ENCODE data around the gene TAMALIN. TPM values are rescaled to one million over a fixed set of nuclear protein-coding genes. Genes with fewer than 3 reads are reported as not detected.

The TAMALIN gene
- total RNA-seq, 2 experiments from 2014 or later, result 495 to 525 TPM

- no peak overlapping the region for H3K27ac ChIP-seq (ENCODE audit: low read depth in 1 of 2, low read length in 2 of 2)
- H3K36me3 ChIP-seq (ENCODE audit: insufficient read depth, low read length), result peaks cover 10% of the 10 kb centered on the region
- H3K36me3 Mint-ChIP-seq (ENCODE audit: low read depth), result peaks cover 32% of the 10 kb centered on the region
- peaks cover 0 to 4% of the 10 kb centered on the region in 2 experiments for H3K9me3 ChIP-seq (ENCODE audit: control insufficient read depth in 1 of 2, insufficient read depth in 1 of 2, low read length in 2 of 2)
- H3K4me1 ChIP-seq (ENCODE audit: insufficient read depth, low read length), result peaks cover 30% of the 10 kb centered on the region
- DNase-seq, result peak in 4 of 14 experiments; percentile 8 to 76 (median 60)
- intact Hi-C loops (cut with DNase I, micrococcal nuclease), result loop anchor here (1.0 to 2.0 kb wide), 2 partner anchors 19 to 55 kb away; partner anchors contain the start of gene ACVR1B (in 1 of the 2)
- peaks cover 21% of the 10 kb centered on the region for H3K4me1 Mint-ChIP-seq (ENCODE audit: low read depth)
- no peaks in the 10 kb centered on the region for H3K9me3 Mint-ChIP-seq
- H3K4me3 Mint-ChIP-seq, result peak overlapping the region; percentile 96
- POLR2A ChIA-PET, result interaction anchor here (1.3 to 5.8 kb wide), 6 partner anchors 13 to 1000 kb away, joined by 3 to 73 read pairs (median 6); partner anchors contain the start of genes ATG101, EIF4B and NR4A1
- H3K27me3 Mint-ChIP-seq, result no peaks in the 10 kb centered on the region
- peak overlapping the region; percentile 31 for H3K4me3 ChIP-seq (ENCODE audit: low read length)
- no peaks in the 10 kb centered on the region for H3K27me3 ChIP-seq (ENCODE audit: control insufficient read depth in 1 of 2, insufficient read depth in 2 of 2, low read length in 2 of 2)
- ATAC-seq (ENCODE audit: poor library complexity), result no peak
- CTCF ChIA-PET, result interaction anchor here (1.8 to 10.8 kb wide), 3 partner anchors 13 to 26 kb away, joined by 9 to 184 read pairs (median 21); no protein-coding TSS in a partner anchor
- TF ChIP-seq, protein P1, sequence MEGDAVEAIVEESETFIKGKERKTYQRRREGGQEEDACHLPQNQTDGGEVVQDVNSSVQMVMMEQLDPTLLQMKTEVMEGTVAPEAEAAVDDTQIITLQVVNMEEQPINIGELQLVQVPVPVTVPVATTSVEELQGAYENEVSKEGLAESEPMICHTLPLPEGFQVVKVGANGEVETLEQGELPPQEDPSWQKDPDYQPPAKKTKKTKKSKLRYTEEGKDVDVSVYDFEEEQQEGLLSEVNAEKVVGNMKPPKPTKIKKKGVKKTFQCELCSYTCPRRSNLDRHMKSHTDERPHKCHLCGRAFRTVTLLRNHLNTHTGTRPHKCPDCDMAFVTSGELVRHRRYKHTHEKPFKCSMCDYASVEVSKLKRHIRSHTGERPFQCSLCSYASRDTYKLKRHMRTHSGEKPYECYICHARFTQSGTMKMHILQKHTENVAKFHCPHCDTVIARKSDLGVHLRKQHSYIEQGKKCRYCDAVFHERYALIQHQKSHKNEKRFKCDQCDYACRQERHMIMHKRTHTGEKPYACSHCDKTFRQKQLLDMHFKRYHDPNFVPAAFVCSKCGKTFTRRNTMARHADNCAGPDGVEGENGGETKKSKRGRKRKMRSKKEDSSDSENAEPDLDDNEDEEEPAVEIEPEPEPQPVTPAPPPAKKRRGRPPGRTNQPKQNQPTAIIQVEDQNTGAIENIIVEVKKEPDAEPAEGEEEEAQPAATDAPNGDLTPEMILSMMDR (IDR thresholded peaks at IDR 0.05), result no peak
- H3K27ac Mint-ChIP-seq, result peak overlapping the region; percentile 83
Observed at GRCh38 chr12:52005903-52006703, 643 bp upstream of the TAMALIN start.

DNA sequence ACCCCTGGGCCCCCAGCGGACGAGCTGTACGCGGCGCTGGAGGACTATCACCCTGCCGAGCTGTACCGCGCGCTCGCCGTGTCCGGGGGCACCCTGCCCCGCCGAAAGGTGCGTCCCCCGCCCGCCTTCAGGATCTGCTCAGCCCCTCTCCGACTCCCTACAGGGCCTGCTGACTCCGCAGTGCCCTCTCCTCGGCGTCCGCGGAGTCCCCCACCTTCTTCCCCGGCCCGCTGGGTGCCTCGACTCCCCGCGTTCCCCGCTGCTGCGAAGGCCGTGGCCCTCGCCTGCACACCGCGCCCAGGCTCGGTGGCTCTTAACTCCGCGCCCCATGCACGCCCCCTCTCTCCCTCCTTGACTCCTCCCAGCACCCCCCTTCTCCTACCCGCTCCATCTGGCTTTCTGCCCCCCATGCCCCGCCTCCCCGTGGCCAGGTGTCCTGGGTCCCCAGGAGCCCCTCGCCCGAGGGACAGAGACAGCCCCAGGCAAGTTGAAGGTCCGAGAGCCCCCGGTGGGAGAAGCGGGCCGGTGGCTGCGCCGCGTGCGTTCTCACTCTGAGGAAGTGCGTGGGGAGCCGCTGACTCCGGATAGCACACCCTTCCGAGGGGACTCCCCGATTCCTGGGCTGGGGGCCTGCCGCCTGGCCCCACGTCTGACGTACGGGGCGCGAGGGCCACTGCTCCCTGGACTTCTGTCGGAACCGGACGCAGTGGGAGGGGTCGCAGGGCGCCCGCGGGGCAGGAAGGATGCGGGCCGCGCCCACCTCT, 594 bp downstream of the TAMALIN start:
- ChIA-PET CTCF (interaction anchor here (1.8 to 10.8 kb wide), 3 partner anchors 14 to 24 kb away, joined by 9 to 184 read pairs (median 21); no protein-coding TSS in a partner anchor), POLR2A (interaction anchor here (1.0 to 5.8 kb wide), 7 partner anchors 14 to 999 kb away, joined by 3 to 73 read pairs (median 7); partner anchors contain the start of genes ATG101, EIF4B and NR4A1)
- Histone ChIP-seq H3K36me3 (ENCODE audit: insufficient read depth, low read length) (peaks cover 20% of the 10 kb centered on the region), H3K9me3 (ENCODE audit: control insufficient read depth in 1 of 2, insufficient read depth in 1 of 2, low read length in 2 of 2) (peaks cover 0 to 4% of the 10 kb centered on the region in 2 experiments), H3K27ac (ENCODE audit: low read depth in 1 of 2, low read length in 2 of 2) (peak overlapping the region; percentile 73 to 75), H3K4me1 (ENCODE audit: insufficient read depth, low read length) (peaks cover 30% of the 10 kb centered on the region), H3K27me3 (ENCODE audit: control insufficient read depth in 1 of 2, insufficient read depth in 2 of 2, low read length in 2 of 2) (no peaks in the 10 kb centered on the region), H3K4me3 (ENCODE audit: low read length) (peak overlapping the region; percentile 80)
- Mint-ChIP-seq H3K36me3 (ENCODE audit: low read depth) (peaks cover 44% of the 10 kb centered on the region), H3K4me3 (peak overlapping the region; percentile 97), H3K27me3 (no peaks in the 10 kb centered on the region), H3K9me3 (no peaks in the 10 kb centered on the region), H3K27ac (peak overlapping the region; percentile 90), H3K4me1 (ENCODE audit: low read depth) (peaks cover 21% of the 10 kb centered on the region)
- intact Hi-C loops (cut with DNase I, micrococcal nuclease), result loop anchor here in 1 of 2 experiments (1.0 to 2.0 kb wide), 2 partner anchors 17 to 44 kb away; partner anchors contain the start of gene NR4A1
- TF ChIP-seq, protein P1 (IDR thresholded peaks at IDR 0.05), result no peak
- peak; percentile 19 to 87 (median 56) for DNase-seq
- peak; percentile 59 for ATAC-seq (ENCODE audit: poor library complexity)

- H3K4me3 ChIP-seq (ENCODE audit: low read length), result peak overlapping the region; percentile 80
- peaks cover 30% of the 10 kb centered on the region for H3K4me1 ChIP-seq (ENCODE audit: insufficient read depth, low read length)
- H3K27ac ChIP-seq (ENCODE audit: low read depth in 1 of 2, low read length in 2 of 2), result peak overlapping the region; percentile 73 to 75
- TF ChIP-seq, protein P1 (IDR thresholded peaks at IDR 0.05), result no peak
- H3K4me3 Mint-ChIP-seq, result peak overlapping the region; percentile 97
- peaks cover 0 to 4% of the 10 kb centered on the region in 2 experiments for H3K9me3 ChIP-seq (ENCODE audit: control insufficient read depth in 1 of 2, insufficient read depth in 1 of 2, low read length in 2 of 2)
- no peaks in the 10 kb centered on the region for H3K27me3 Mint-ChIP-seq
- H3K27ac Mint-ChIP-seq, result peak overlapping the region; percentile 90
- ATAC-seq (ENCODE audit: poor library complexity), result no peak
- no peaks in the 10 kb centered on the region for H3K9me3 Mint-ChIP-seq
- intact Hi-C loops (cut with DNase I, micrococcal nuclease), result loop anchor here in 1 of 2 experiments (1.0 to 2.0 kb wide), 2 partner anchors 17 to 43 kb away; partner anchors contain the start of gene NR4A1
- POLR2A ChIA-PET, result interaction anchor here (1.3 to 5.8 kb wide), 2 partner anchors 14 to 187 kb away, joined by 3 to 73 read pairs; no protein-coding TSS in a partner anchor
- H3K4me1 Mint-ChIP-seq (ENCODE audit: low read depth), result peaks cover 21% of the 10 kb centered on the region
- CTCF ChIA-PET, result interaction anchor here (4.5 to 10.8 kb wide), 2 partner anchors 14 to 15 kb away, joined by 21 to 184 read pairs; no protein-coding TSS in a partner anchor
- H3K36me3 ChIP-seq (ENCODE audit: insufficient read depth, low read length), result peaks cover 20% of the 10 kb centered on the region
- DNase-seq, result no peak
- H3K36me3 Mint-ChIP-seq (ENCODE audit: low read depth), result peaks cover 49% of the 10 kb centered on the region
- no peaks in the 10 kb centered on the region for H3K27me3 ChIP-seq (ENCODE audit: control insufficient read depth in 1 of 2, insufficient read depth in 2 of 2, low read length in 2 of 2)
Observed at GRCh38 chr12:52007982-52008510, 1.3 kb downstream of the TAMALIN start.
